ENCODE results near the gene SPATA24. TPM values are rescaled to one million over a fixed set of nuclear protein-coding genes. Genes with fewer than 3 reads are reported as not detected.

The SPATA24 gene
- total and polyA plus RNA-seq, 2 experiments from 2014 or later, result 16.0 to 20.6 TPM

DNA sequence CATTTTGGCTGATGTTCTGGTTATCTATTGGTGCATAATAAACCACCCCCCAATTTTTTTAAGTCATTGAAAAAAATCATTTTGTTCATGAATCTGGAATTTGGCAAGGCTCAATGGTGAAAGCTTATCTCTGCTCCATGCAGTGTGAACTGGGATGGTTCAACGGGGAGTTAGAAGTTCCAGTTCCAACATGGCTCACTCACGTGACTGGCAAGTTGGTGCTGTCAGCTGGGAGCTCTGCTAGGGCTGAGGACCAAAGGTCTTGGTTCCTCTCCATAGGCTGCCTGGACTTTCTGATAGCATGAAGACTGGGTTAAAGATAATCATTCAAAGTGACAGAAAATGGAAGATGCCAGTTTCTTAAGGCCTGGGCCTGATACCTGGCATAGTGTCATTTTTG is 3.1 kb upstream of the SPATA24 start:
- Histone ChIP-seq H3K36me3 (ENCODE audit: insufficient read depth) (no peaks in the 10 kb centered on the region), H3K27ac (ENCODE audit: low read depth) (no peak overlapping the region), H4K20me1 (replicated peaks; ENCODE audit: insufficient read depth) (0 out of 2 replicates have a peak, but pooled peaks cover 5% of the 10 kb centered on the region), H3K27me3 (ENCODE audit: insufficient read depth) (no peaks in the 10 kb centered on the region), H2AFZ (no peak overlapping the region), H3K9me2 (ENCODE audit: insufficient read depth) (no peaks in the 10 kb centered on the region), H3F3A (replicated peaks; ENCODE audit: low read depth) (peaks cover 16% of the 10 kb centered on the region), H3K4me2 (no peak overlapping the region), H3K4me3 (no peak overlapping the region), H3K79me2 (replicated peaks; ENCODE audit: insufficient read depth) (0 out of 2 replicates have a peak, but pooled peaks cover 3% of the 10 kb centered on the region), H3K4me1 (ENCODE audit: insufficient read depth) (peaks cover 16% of the 10 kb centered on the region)
- no peak for ATAC-seq
- Mint-ChIP-seq H3K4me3 (no peak overlapping the region), H3K9me3 (no peaks in the 10 kb centered on the region), H3K27ac (no peak overlapping the region), H3K4me1 (peaks cover 15% of the 10 kb centered on the region), H3K27me3 (ENCODE audit: insufficient read depth, low read depth, poor library complexity) (peaks cover 13% of the 10 kb centered on the region), H3K36me3 (ENCODE audit: low read depth) (no peaks in the 10 kb centered on the region)
- TF ChIP-seq EZH2 (IDR thresholded peaks at IDR 0.05; ENCODE audit: low read depth, unreplicated experiment), result no peak
- DNase-seq (ENCODE audit: low spot score), result no peak

DNA sequence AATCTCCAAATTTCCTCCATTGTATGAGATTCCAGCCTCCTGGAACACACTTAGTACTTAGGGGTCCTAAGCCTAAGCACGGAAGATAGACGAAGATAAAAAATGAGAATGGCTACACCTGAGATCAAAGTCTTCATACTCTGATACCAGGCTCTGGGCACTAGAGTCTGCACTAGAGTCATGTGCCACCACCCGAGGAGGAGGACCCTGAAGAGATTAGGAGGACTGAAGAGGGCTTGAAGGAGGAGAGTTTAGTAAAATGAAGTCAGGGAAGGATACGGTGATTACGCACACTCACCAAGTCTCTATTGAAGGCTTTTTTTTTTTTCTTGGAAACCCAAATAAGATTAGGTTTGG is 573 bp upstream of the SPATA24 start:
- H3K36me3 Mint-ChIP-seq (ENCODE audit: low read depth), result peaks cover 6% of the 10 kb centered on the region
- H3K79me2 ChIP-seq (replicated peaks; ENCODE audit: insufficient read depth), result 0 out of 2 replicates have a peak, but pooled peaks cover 3% of the 10 kb centered on the region
- H3K27me3 ChIP-seq (ENCODE audit: insufficient read depth), result no peaks in the 10 kb centered on the region
- no peaks in the 10 kb centered on the region for H3K36me3 ChIP-seq (ENCODE audit: insufficient read depth)
- TF ChIP-seq, protein P1, sequence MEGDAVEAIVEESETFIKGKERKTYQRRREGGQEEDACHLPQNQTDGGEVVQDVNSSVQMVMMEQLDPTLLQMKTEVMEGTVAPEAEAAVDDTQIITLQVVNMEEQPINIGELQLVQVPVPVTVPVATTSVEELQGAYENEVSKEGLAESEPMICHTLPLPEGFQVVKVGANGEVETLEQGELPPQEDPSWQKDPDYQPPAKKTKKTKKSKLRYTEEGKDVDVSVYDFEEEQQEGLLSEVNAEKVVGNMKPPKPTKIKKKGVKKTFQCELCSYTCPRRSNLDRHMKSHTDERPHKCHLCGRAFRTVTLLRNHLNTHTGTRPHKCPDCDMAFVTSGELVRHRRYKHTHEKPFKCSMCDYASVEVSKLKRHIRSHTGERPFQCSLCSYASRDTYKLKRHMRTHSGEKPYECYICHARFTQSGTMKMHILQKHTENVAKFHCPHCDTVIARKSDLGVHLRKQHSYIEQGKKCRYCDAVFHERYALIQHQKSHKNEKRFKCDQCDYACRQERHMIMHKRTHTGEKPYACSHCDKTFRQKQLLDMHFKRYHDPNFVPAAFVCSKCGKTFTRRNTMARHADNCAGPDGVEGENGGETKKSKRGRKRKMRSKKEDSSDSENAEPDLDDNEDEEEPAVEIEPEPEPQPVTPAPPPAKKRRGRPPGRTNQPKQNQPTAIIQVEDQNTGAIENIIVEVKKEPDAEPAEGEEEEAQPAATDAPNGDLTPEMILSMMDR (conservative IDR thresholded peaks at IDR 0.05; ENCODE audit: low read depth in 2 of 2), result 0 out of 4 replicates have a peak, but pooled peaks of 1 of the 2 experiments have one; percentile 5
- TF ChIP-seq, protein P2, sequence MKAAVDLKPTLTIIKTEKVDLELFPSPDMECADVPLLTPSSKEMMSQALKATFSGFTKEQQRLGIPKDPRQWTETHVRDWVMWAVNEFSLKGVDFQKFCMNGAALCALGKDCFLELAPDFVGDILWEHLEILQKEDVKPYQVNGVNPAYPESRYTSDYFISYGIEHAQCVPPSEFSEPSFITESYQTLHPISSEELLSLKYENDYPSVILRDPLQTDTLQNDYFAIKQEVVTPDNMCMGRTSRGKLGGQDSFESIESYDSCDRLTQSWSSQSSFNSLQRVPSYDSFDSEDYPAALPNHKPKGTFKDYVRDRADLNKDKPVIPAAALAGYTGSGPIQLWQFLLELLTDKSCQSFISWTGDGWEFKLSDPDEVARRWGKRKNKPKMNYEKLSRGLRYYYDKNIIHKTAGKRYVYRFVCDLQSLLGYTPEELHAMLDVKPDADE (IDR thresholded peaks at IDR 0.05), result no peak
- TF ChIP-seq ZNF331 (CRISPR knock-in tag; IDR thresholded peaks at IDR 0.05; ENCODE audit: low read depth), result no peak
- TF ChIP-seq EZH2phosphoT487 (IDR thresholded peaks at IDR 0.05; ENCODE audit: unreplicated experiment), result no peak
- no peak for TF ChIP-seq POLR2AphosphoS5 (IDR thresholded peaks at IDR 0.05; ENCODE audit: low read depth)
- peak overlapping the region; percentile 92 for H2AFZ ChIP-seq
- peaks cover 16% of the 10 kb centered on the region for H3F3A ChIP-seq (replicated peaks; ENCODE audit: low read depth)
- H3K4me2 ChIP-seq, result peak overlapping the region; percentile 81
- DNase-seq (ENCODE audit: low spot score), result no peak
- H3K4me3 Mint-ChIP-seq, result peak overlapping the region; percentile 95
- peak; percentile 6 for ATAC-seq
- H3K9me3 Mint-ChIP-seq, result no peaks in the 10 kb centered on the region
- peaks cover 12% of the 10 kb centered on the region for H3K27me3 Mint-ChIP-seq (ENCODE audit: insufficient read depth, low read depth, poor library complexity)
- peaks cover 15% of the 10 kb centered on the region for H3K4me1 Mint-ChIP-seq
- H3K27ac ChIP-seq (ENCODE audit: low read depth), result peak overlapping the region; percentile 91
- H4K20me1 ChIP-seq (replicated peaks; ENCODE audit: insufficient read depth), result 0 out of 2 replicates have a peak, but pooled peaks cover 5% of the 10 kb centered on the region
- H3K4me3 ChIP-seq, result peak overlapping the region; percentile 65
- peak overlapping the region; percentile 100 for H3K27ac Mint-ChIP-seq
- H3K4me1 ChIP-seq (ENCODE audit: insufficient read depth), result peaks cover 16% of the 10 kb centered on the region
- no peaks in the 10 kb centered on the region for H3K9me2 ChIP-seq (ENCODE audit: insufficient read depth)

DNA sequence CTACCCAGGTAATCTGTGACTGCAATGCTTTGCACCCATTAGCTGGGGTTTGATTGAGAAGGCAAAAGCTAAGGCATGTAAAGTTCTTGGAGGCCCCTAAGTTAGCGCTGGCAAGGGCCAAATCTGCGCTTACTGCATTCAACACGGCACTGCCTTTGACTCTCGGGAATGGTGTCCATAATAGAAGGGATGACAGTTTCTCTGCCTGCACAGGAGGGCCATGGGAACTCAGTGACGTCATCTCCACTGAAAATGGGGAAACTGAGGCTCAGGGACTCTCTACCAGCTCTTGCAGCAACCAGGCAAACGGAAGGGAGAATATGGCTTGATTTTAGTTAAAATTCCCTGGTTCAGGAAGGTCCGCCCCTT is 487 bp downstream of the SPATA24 start:
- H3F3A ChIP-seq (replicated peaks; ENCODE audit: low read depth), result peaks cover 16% of the 10 kb centered on the region
- DNase-seq (ENCODE audit: low spot score) (no peak), ATAC-seq (peak; percentile 2; the same call in 1 of the 3 replicates)
- peak overlapping the region; percentile 94 for H3K27ac ChIP-seq (ENCODE audit: low read depth)
- H3K4me2 ChIP-seq, result peak overlapping the region; percentile 81
- H3K9me2 ChIP-seq (ENCODE audit: insufficient read depth), result no peaks in the 10 kb centered on the region
- peaks cover 10% of the 10 kb centered on the region for H3K36me3 Mint-ChIP-seq (ENCODE audit: low read depth)
- H3K79me2 ChIP-seq (replicated peaks; ENCODE audit: insufficient read depth), result 0 out of 2 replicates have a peak, but pooled peaks cover 3% of the 10 kb centered on the region
- H4K20me1 ChIP-seq (replicated peaks; ENCODE audit: insufficient read depth), result 0 out of 2 replicates have a peak, but pooled peaks cover 5% of the 10 kb centered on the region
- H3K27me3 Mint-ChIP-seq (ENCODE audit: insufficient read depth, low read depth, poor library complexity), result peaks cover 11% of the 10 kb centered on the region
- peak overlapping the region; percentile 100 for H3K27ac Mint-ChIP-seq
- H3K4me3 Mint-ChIP-seq, result peak overlapping the region; percentile 95
- no peaks in the 10 kb centered on the region for H3K36me3 ChIP-seq (ENCODE audit: insufficient read depth)
- peaks cover 16% of the 10 kb centered on the region for H3K4me1 ChIP-seq (ENCODE audit: insufficient read depth)
- H3K4me1 Mint-ChIP-seq, result peaks cover 15% of the 10 kb centered on the region
- peak overlapping the region; percentile 76; the same call in 1 of the 2 replicates for H2AFZ ChIP-seq
- H3K27me3 ChIP-seq (ENCODE audit: insufficient read depth), result no peaks in the 10 kb centered on the region
- no peaks in the 10 kb centered on the region for H3K9me3 Mint-ChIP-seq
- peak overlapping the region; percentile 65 for H3K4me3 ChIP-seq
- TF ChIP-seq JUNB (IDR thresholded peaks at IDR 0.05; ENCODE audit: unreplicated experiment) (no peak), STAT1 (IDR thresholded peaks at IDR 0.05; ENCODE audit: unreplicated experiment) (no peak), EZH2phosphoT487 (IDR thresholded peaks at IDR 0.05; ENCODE audit: unreplicated experiment) (no peak), POLR2AphosphoS5 (IDR thresholded peaks at IDR 0.05; ENCODE audit: low read depth) (no peak), ZNF114 (CRISPR knock-in tag; IDR thresholded peaks at IDR 0.05) (no peak)
- TF ChIP-seq, protein P2 (IDR thresholded peaks at IDR 0.05), result no peak

Data from GM23338 (cell line).